Testis (tissue), 3 donors: Measurements from ENCODE around the gene CDH6. TPM values are rescaled to one million over a fixed set of nuclear protein-coding genes. Genes with fewer than 3 reads are reported as not detected.

Experiments used
- DNase-seq: peaks from one replicate; pipeline ENCODE4 v3.0.0-alpha.2; 2019
- H3K27ac ChIP-seq, 2 donors: fragments of 200-600 bp; sonication (generic); one replicate each; pipeline ENCODE4 v1.5.1; 2019
- H3K27me3 ChIP-seq: fragments of 200-600 bp; sonication (generic); one replicate; pipeline ENCODE4 v1.5.1; 2019
- H3K36me3 ChIP-seq: fragments of 200-600 bp; sonication (generic); one replicate; pipeline ENCODE4 v1.5.1; 2017; ENCODE audit warnings: low read depth; ENCODE audit errors: missing control alignments
- H3K4me1 ChIP-seq: fragments of 200-600 bp; sonication (generic); one replicate; pipeline ENCODE4 v1.5.1; 2019
- H3K4me3 ChIP-seq, 2 donors: fragments of 200-600 bp; sonication (generic); one replicate each; pipeline ENCODE4 v1.5.1; 2017 to 2019
- H3K9me3 ChIP-seq: fragments of 200-600 bp; sonication (generic); one replicate; pipeline ENCODE4 v1.5.1; 2017
- CTCF ChIP-seq, 3 experiments: fragments of 450-650 bp in 2 of 3; fragments of 200-600 bp in 1 of 3; sonication (generic) in 1 of 3; IDR thresholded peaks; one replicate each; pipeline ENCODE4 v1.5.1; 2016 to 2019; ENCODE audit warnings: antibody characterized with exemption in 3 of 3, mild to moderate bottlenecking in 2 of 3, moderate library complexity in 1 of 3
- POLR2A ChIP-seq: fragments of 450-650 bp; IDR thresholded peaks from one replicate; pipeline ENCODE4 v1.6.1; 2017; ENCODE audit warnings: antibody characterized with exemption, mild to moderate bottlenecking, moderate library complexity
- WGBS, 2 donors: methylation state at CpG; one replicate each; pipeline ENCODE4 v1.1.5; 2018; 5-methylcytosine and 5-hydroxymethylcytosine counted together
- intact Hi-C: fragments of 100-400 bp; cut with DNase I; formaldehyde crosslinking; loops from one replicate; pipeline ENCODE4 v1.15.1; 2023; ENCODE audit warnings: low total_unique reads
- polyA plus RNA-seq: library from polyadenylated mRNA; stranded (reverse); fragments of 350-450 nt; fragmentation: Illumina TruSeq; extraction: RNeasy Lipid Tissue Mini Kit (QIAGEN cat#74804); gene quantifications from one replicate; pipeline ENCODE4 v1.2.3, GENCODE V29; 2014; ENCODE audit warnings: low read depth, low replicate concordance; ENCODE audit not compliant: insufficient read depth
- total RNA-seq, 2 donors: library from RNA; depleted of rRNA; stranded (reverse); fragments of >200 nt; gene quantifications; one replicate each; pipeline ENCODE4 v1.2.3, GENCODE V29; 2016

Gene CDH6
- total and polyA plus RNA-seq, 3 donors from 2014 or later, result 0.68 to 3.6 (median 0.87) TPM

DNA sequence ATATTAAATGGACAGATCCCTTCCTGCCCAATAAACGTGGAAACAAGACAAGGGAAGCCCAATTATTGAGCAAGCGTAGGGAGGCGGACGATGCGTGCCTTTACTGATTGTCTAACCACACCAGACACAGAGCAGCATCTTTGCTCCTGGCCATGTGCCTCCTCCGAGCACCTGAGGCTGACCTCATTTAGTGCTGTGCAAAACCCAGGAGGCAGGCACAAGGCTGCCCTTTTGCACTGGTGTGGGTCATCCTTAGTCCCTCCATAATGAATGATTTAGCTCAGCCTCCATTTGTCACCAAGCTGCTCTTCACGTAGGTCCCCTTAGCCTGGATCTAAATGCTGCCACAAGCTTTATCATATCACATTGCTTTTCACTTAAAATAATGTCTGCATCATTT lies 24.1 kb upstream of the CDH6 start:
- Histone ChIP-seq H3K36me3 (no peaks in the 10 kb centered on the region), H3K4me1 (no peaks in the 10 kb centered on the region), H3K27ac (no peak overlapping the region), H3K27me3 (no peaks in the 10 kb centered on the region), H3K4me3 (no peak overlapping the region), H3K9me3 (no peaks in the 10 kb centered on the region)
- TF ChIP-seq POLR2A (no peak), CTCF (IDR thresholded peaks at IDR 0.05) (no peak)
- no peak for DNase-seq
- 88 to 91% methylated on average over 7 of the region's 7 CpGs for WGBS, 2 donors
- intact Hi-C loops, result no loop called here

DNA sequence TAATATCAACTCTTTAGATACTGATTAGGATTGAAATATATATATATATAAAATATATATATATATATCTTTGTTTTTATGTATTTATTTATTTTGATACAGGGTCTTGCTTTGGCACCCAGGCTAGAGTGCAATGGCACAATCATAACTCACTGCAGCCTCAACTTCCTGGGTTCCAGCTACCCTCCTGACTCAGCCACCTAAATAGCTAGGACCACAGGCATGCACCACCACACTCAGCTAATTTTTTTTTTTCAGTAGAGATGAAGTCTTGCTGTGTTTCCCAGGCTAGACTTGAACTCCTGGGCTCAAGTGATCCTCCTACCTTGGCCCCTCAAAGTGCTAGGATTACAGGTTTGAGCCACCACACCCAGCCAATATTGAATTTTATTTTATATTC lies 20.6 kb upstream of the CDH6 start:
- Histone ChIP-seq H3K4me3 (no peak overlapping the region), H3K36me3 (no peaks in the 10 kb centered on the region), H3K4me1 (no peaks in the 10 kb centered on the region), H3K27me3 (no peaks in the 10 kb centered on the region), H3K9me3 (no peaks in the 10 kb centered on the region), H3K27ac (no peak overlapping the region)
- DNase-seq, result no peak
- intact Hi-C loops, result no loop called here
- no peak for TF ChIP-seq CTCF (IDR thresholded peaks at IDR 0.05)
- TF ChIP-seq POLR2A, result no peak

DNA sequence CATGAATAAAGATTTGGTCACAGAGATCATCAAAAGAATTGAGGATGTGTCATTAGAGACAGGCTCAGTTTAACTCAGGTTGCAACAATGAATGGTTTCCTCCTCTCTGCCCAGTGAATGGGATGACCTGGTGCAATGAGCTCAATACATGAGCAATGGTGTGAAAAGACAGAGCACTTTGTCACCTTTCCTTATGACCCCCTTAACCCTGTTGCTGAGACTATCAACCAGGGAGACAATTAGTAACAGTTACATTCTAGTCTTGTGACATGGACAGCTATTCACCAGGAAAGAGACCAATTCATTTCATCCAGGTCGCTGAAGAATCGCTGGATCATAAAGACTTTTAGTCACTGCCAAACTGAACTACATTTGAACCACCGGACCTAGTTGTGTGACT lies 19.9 kb upstream of the CDH6 start:
- Histone ChIP-seq H3K27me3 (no peaks in the 10 kb centered on the region), H3K36me3 (no peaks in the 10 kb centered on the region), H3K9me3 (no peaks in the 10 kb centered on the region), H3K4me1 (no peaks in the 10 kb centered on the region), H3K4me3 (no peak overlapping the region), H3K27ac (no peak overlapping the region)
- 92 to 96% methylated on average over 3 of the region's 3 CpGs for WGBS, 2 donors
- intact Hi-C loops, result no loop called here
- TF ChIP-seq CTCF (IDR thresholded peaks at IDR 0.05) (no peak), POLR2A (no peak)
- no peak for DNase-seq

DNA sequence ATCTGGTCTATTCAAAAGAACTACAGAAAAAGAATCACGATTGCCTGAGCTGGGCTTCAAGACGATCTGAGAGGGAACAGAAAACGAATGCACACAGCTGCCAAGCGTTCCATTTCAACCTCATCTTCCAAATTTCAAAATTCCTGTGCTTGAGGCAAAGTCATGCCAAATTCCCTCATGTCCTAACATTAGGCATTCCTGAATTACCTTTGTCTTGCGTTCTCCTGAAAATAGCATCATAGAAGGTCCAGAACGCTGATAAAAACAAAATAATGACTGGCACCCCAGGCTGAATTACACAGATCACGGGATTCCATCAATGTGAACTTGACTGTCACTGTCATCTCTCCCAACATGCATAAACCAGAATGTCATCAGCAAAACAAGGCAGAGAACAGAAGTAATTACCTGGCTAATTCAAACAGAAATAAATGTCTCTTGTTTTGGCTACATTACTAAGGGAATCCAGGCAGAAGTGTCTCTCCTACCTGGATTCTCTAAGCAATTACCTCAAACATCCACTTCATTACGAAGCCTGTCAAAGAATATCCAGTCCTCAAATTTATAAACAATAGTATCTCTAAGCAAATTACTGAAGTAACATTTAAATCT lies 12.0 kb upstream of the CDH6 start:
- Histone ChIP-seq H3K9me3 (no peaks in the 10 kb centered on the region), H3K36me3 (no peaks in the 10 kb centered on the region), H3K27ac (no peak overlapping the region), H3K4me3 (no peak overlapping the region), H3K27me3 (no peaks in the 10 kb centered on the region), H3K4me1 (no peaks in the 10 kb centered on the region)
- DNase-seq, result no peak
- WGBS, 2 donors, result 80 to 85% methylated on average over 8 of the region's 8 CpGs
- intact Hi-C loops, result no loop called here
- TF ChIP-seq CTCF (IDR thresholded peaks at IDR 0.05) (no peak), POLR2A (no peak)

DNA sequence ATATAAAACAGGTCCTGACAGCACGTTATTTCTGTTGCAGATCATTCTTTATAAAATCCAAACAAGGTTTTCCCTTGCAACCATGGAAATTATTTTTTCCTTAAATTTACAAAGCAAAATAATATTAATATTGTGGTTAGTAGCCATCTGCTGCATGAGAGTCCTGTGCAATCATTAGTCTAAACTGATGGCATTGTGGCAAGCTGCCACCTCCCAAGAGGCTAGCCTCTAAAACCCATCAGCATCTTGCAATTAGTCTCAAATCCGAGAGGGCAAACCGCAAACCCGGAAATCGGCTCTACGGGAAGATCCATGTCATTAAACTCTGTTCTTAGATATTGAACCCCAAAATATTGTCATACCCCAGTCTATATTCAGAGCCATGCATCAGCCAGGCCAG lies 11.3 kb upstream of the CDH6 start:
- H3K27ac ChIP-seq, result no peak overlapping the region
- no peak for DNase-seq
- no peak overlapping the region for H3K4me3 ChIP-seq
- TF ChIP-seq POLR2A (no peak), CTCF (IDR thresholded peaks at IDR 0.05) (no peak)
- no peaks in the 10 kb centered on the region for H3K9me3 ChIP-seq
- intact Hi-C loops, result no loop called here
- WGBS, 2 donors, result 88 to 94% methylated on average over 6 of the region's 6 CpGs
- no peaks in the 10 kb centered on the region for H3K27me3 ChIP-seq
- no peaks in the 10 kb centered on the region for H3K36me3 ChIP-seq
- H3K4me1 ChIP-seq, result no peaks in the 10 kb centered on the region
